Liver (tissue), 9 donors: ENCODE measurements around the gene HDHD3. TPM values are rescaled to one million over a fixed set of nuclear protein-coding genes. Genes with fewer than 3 reads are reported as not detected.
A peak's percentile ranks its signal among the peaks of the same experiment; 100 is the strongest.

ENCODE experiments used
- DNase-seq: peaks from one replicate; pipeline ENCODE4 v3.0.0-alpha.2; 2017; ENCODE audit warnings: low spot score
- H3K27ac ChIP-seq, 2 donors: one replicate each; pipeline ENCODE4 v1.7.0; 2013; ENCODE audit warnings: inconsistent platforms in 2 of 2, low read length in 2 of 2, control low read depth in 1 of 2, low read depth in 1 of 2, mild to moderate bottlenecking in 1 of 2
- H3K27me3 ChIP-seq, 4 donors: one replicate each; pipeline versions ENCODE4 v1.6.1 to v1.7.0; 2013; ENCODE audit warnings: low read length in 3 of 4, inconsistent platforms in 1 of 4, mild to moderate bottlenecking in 1 of 4, moderate library complexity in 1 of 4; ENCODE audit not compliant: control insufficient read depth in 4 of 4, insufficient read depth in 4 of 4
- H3K36me3 ChIP-seq, 4 donors: one replicate each; pipeline versions ENCODE4 v1.6.1 to v1.7.0; 2013; ENCODE audit warnings: low read length in 3 of 4, mild to moderate bottlenecking in 3 of 4, low read depth in 1 of 4, moderate library complexity in 1 of 4; ENCODE audit not compliant: control insufficient read depth in 4 of 4, insufficient read depth in 3 of 4
- H3K4me1 ChIP-seq, 4 donors: one replicate each; pipeline versions ENCODE4 v1.6.1 to v1.7.0; 2013; ENCODE audit warnings: low read length in 3 of 4, mild to moderate bottlenecking in 3 of 4, moderate library complexity in 1 of 4; ENCODE audit not compliant: control insufficient read depth in 4 of 4, insufficient read depth in 4 of 4
- H3K4me3 ChIP-seq, 3 donors: one replicate each; pipeline versions ENCODE4 v1.6.1 to v1.7.0; 2013; ENCODE audit warnings: low read length in 3 of 3, control low read depth in 1 of 3, low read depth in 1 of 3, mild to moderate bottlenecking in 1 of 3
- H3K9ac ChIP-seq, 2 donors: one replicate each; pipeline ENCODE4 v1.7.0; 2013; ENCODE audit warnings: low read length in 2 of 2, mild to moderate bottlenecking in 2 of 2, moderate library complexity in 2 of 2, control low read depth in 1 of 2, low read depth in 1 of 2
- H3K9me3 ChIP-seq, 4 donors: one replicate each; pipeline versions ENCODE4 v1.6.1 to v1.7.0; 2013; ENCODE audit warnings: low read length in 3 of 4; ENCODE audit not compliant: control insufficient read depth in 4 of 4
- ATF3 ChIP-seq: IDR thresholded peaks from 2 replicates; pipeline ENCODE4 v1.6.1; 2016; ENCODE audit warnings: antibody characterized with exemption
- CTCF ChIP-seq: fragments of 150-350 bp; IDR thresholded peaks from 2 replicates; pipeline ENCODE4 v1.5.1; 2017; ENCODE audit warnings: improper control_type of control experiment, low read depth, low read length; ENCODE audit not compliant: missing input control
- EGR1 ChIP-seq, 2 donors: IDR thresholded peaks; 2 replicates each; pipeline ENCODE4 v1.6.1; 2016 to 2018; ENCODE audit warnings: antibody characterized with exemption in 2 of 2, low read depth in 2 of 2
- FOXA1 ChIP-seq: IDR thresholded peaks from 2 replicates; pipeline ENCODE4 v1.6.1; 2016; ENCODE audit warnings: antibody characterized with exemption
- FOXA2 ChIP-seq: IDR thresholded peaks from 2 replicates; pipeline ENCODE4 v1.6.1; 2016; ENCODE audit warnings: antibody characterized with exemption
- GABPA ChIP-seq, 2 donors: IDR thresholded peaks in 1 of 2; conservative IDR thresholded peaks in 1 of 2; 2 replicates each; pipeline ENCODE4 v1.6.1; 2016; ENCODE audit warnings: antibody characterized with exemption in 2 of 2, mild to moderate bottlenecking in 1 of 2, moderate library complexity in 1 of 2
- HNF4A ChIP-seq, 2 donors: conservative IDR thresholded peaks; 2 replicates each; pipeline ENCODE4 v1.6.1; 2016; ENCODE audit warnings: antibody characterized with exemption in 2 of 2, mild to moderate bottlenecking in 2 of 2
- HNF4G ChIP-seq: IDR thresholded peaks from 2 replicates; pipeline ENCODE4 v1.6.1; 2016; ENCODE audit warnings: antibody characterized with exemption
- JUND ChIP-seq, 2 donors: IDR thresholded peaks; 2 replicates each; pipeline ENCODE4 v1.6.1; 2016; ENCODE audit warnings: antibody characterized with exemption in 2 of 2
- NR2F2 ChIP-seq: IDR thresholded peaks from 2 replicates; pipeline ENCODE4 v1.6.1; 2016; ENCODE audit warnings: antibody characterized with exemption
- RAD21 ChIP-seq, 2 donors: IDR thresholded peaks; 2 replicates each; pipeline ENCODE4 v1.6.1; 2016; ENCODE audit warnings: antibody characterized with exemption in 2 of 2, mild to moderate bottlenecking in 2 of 2
- REST ChIP-seq: IDR thresholded peaks from 2 replicates; pipeline ENCODE4 v1.6.1; 2016; ENCODE audit warnings: antibody characterized with exemption, mild to moderate bottlenecking
- RXRA ChIP-seq, 2 donors: IDR thresholded peaks; 2 replicates each; pipeline ENCODE4 v1.6.1; 2017 to 2018; ENCODE audit warnings: antibody characterized with exemption in 2 of 2, mild to moderate bottlenecking in 1 of 2
- SP1 ChIP-seq: IDR thresholded peaks from 2 replicates; pipeline ENCODE4 v1.6.1; 2018; ENCODE audit warnings: antibody characterized with exemption, mild to moderate bottlenecking
- TAF1 ChIP-seq: conservative IDR thresholded peaks from 2 replicates; pipeline ENCODE4 v1.6.1; 2016; ENCODE audit warnings: antibody characterized with exemption, mild to moderate bottlenecking
- YY1 ChIP-seq: IDR thresholded peaks from 2 replicates; pipeline ENCODE4 v1.6.1; 2016; ENCODE audit warnings: antibody characterized with exemption, mild to moderate bottlenecking
- ZBTB33 ChIP-seq: IDR thresholded peaks from 2 replicates; pipeline ENCODE4 v1.6.1; 2016; ENCODE audit warnings: antibody characterized with exemption
- WGBS: extraction: QIAGEN DNeasy Blood & Tissue Kit; methylation state at CpG from one replicate; pipeline ENCODE4 v1.1.7; 2013; 5-methylcytosine and 5-hydroxymethylcytosine counted together
- polyA plus RNA-seq, 2 donors: library from polyadenylated mRNA; stranded (reverse) in 1 of 2; unstranded in 1 of 2; fragments of 200-250 nt in 1 of 2; fragments of >200 nt in 1 of 2; fragmentation: Nextera tagmentation in 1 of 2; extraction: Ambion mirVana in 1 of 2; gene quantifications; one replicate each; pipeline versions ENCODE4 v1.2.1 to v1.2.3, GENCODE V29; 2013 to 2015
- total RNA-seq, 2 donors: library from RNA; depleted of rRNA; stranded (reverse); fragments of >200 nt; gene quantifications; one replicate each; pipeline ENCODE4 v1.2.3, GENCODE V29; 2014
- TF ChIP-seq, protein P1 (sequence below): IDR thresholded peaks from 2 replicates; pipeline ENCODE4 v1.6.1; 2016; ENCODE audit warnings: antibody characterized with exemption
- donor health status: healthy.
- donor health status: healthy.
- donor health status: healthy.
- donor health status: healthy.
- donor health status: healthy.

HDHD3 gene
- total and polyA plus RNA-seq, 4 donors, result 26.9 to 63.6 (median 61.0) TPM

DNA sequence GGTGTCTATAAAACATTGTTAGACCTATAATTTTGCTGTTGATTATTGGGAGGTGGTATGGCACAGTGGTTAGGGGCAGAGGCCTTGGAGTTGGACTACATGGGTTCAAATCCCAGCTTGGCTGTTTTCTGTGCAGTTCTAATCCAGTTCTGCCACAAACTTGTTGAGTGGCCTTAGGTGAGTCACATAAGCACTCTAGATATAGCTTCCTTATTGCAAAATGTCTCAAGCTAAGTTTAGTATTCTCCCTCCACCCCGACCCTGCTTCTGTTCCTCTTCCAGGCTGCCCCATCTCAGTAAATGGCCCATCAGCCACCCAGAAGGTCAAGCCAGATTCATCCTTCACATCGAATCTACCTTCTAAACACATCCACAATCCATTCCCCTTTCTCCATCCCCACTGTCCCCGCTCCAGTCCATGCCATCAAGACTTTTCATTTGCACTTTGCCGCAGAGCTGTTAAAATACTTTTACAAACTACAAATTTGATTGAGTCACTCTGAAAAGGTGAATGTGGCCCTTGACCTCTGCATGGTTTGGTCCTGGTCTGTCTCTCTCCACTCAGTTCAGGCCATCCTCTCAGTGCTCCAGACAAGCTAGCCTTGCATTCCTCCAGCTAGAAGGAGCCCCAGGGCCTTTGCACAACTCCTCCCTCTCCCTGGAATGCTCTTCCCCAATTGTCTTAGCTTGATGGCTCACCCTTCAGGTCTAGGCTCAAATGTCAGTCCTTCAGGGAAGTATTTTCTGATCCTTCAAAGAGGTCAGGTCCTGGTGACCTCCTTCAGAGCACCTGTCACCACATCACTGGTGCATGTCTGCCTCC lies 10.0 kb upstream of the HDHD3 start:
- no peak for TF ChIP-seq FOXA2
- TF ChIP-seq, protein P1, sequence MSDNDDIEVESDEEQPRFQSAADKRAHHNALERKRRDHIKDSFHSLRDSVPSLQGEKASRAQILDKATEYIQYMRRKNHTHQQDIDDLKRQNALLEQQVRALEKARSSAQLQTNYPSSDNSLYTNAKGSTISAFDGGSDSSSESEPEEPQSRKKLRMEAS, result no peak
- no peak for TF ChIP-seq TAF1
- no peak for TF ChIP-seq NR2F2
- no peak for TF ChIP-seq ZBTB33
- TF ChIP-seq EGR1 (IDR thresholded peaks at IDR 0.05; ENCODE audit: low read depth in 2 of 2), result no peak
- no peak for TF ChIP-seq RAD21 (IDR thresholded peaks at IDR 0.05)
- TF ChIP-seq HNF4A (conservative IDR thresholded peaks at IDR 0.05), result no peak
- TF ChIP-seq YY1, result no peak
- TF ChIP-seq RXRA (IDR thresholded peaks at IDR 0.05), result no peak
- no peak for TF ChIP-seq SP1
- TF ChIP-seq CTCF, result no peak
- no peak for TF ChIP-seq HNF4G
- TF ChIP-seq ATF3, result no peak
- no peak for TF ChIP-seq REST
- no peak for TF ChIP-seq JUND (IDR thresholded peaks at IDR 0.05)
- TF ChIP-seq FOXA1, result no peak
- no peak for TF ChIP-seq GABPA (IDR thresholded peaks at IDR 0.05 in 1 of 2, conservative IDR thresholded peaks at IDR 0.05 in 1 of 2)
- Histone ChIP-seq H3K9ac (peak overlapping the region; percentile 6 to 10), H3K9me3 (no peaks in the 10 kb centered on the region), H3K4me3 (peak overlapping the region in 1 of 3 donors; percentile 19), H3K27me3 (no peaks in the 10 kb centered on the region), H3K4me1 (peaks cover 24 to 63% (median 56%) of the 10 kb centered on the region in 4 donors), H3K27ac (peak overlapping the region; percentile 58 to 61), H3K36me3 (peaks cover 5 to 20% (median 12%) of the 10 kb centered on the region in 4 donors)
- 69% methylated on average over 4 of the region's 4 CpGs for WGBS
- no peak for DNase-seq
